CD4-positive, alpha-beta T cell treated with Interleukin-15 for 4 hours (primary cell): ENCODE measurements around the gene ZNF678.
"Not testable (repeated sequence)": the region's sequence is repeated elsewhere in the genome, so short reads cannot be mapped to it uniquely, and the experiment has no call there.

Source experiments
- DNase-seq: peaks from one replicate; pipeline ENCODE4 v3.0.0-alpha.2; 2020; ENCODE audit warnings: low spot score

The ZNF678 gene

DNA sequence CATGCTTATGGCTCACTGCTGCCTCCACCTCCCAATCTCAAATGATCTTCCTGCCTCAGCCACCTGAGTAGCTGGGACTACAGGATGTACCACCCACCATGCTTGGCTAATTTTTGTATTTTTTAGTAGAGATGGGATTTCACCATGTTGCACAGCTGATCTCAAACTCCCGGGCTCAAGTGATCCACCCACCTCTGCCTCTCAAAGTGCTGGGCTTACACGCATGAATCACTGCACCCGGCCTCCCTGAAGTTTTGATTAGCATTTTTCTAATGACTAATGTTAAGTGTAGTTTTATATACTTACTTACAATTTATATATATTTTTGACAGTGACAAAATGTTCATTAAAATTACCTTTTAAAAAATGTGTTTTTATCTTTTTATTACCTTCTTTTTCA lies 41.1 kb downstream of the ZNF678 start:
- no peak for DNase-seq

- DNase-seq, result not testable (repeated sequence)
Observed at GRCh38 chr1:227606271-227606670, 42.9 kb downstream of the ZNF678 start.

- DNase-seq, result no peak
Observed at GRCh38 chr1:227607336-227607898, 44.1 kb downstream of the ZNF678 start.

- DNase-seq, result no peak
Observed at GRCh38 chr1:227612658-227613057, 49.3 kb downstream of the ZNF678 start.

DNA sequence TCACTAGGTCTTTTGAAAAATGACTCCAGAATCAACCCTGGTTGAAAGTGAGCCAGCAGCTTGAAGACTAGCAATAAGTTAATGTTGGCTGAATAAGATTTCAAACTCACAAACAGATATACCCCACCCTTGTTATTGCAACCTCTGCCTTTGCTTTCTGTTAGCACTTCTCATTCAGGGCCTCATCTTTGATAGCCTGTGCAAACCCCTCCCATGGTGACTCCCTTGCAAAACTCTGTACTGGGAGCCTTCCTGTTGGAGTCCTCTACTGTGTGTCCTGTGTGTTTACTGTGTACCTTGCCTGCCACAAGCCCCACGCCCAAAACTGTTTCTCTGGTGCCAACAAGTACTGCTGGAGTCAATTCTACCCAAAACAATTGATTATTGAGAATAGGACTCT lies 50.2 kb downstream of the ZNF678 start:
- no peak for DNase-seq

GRCh38 chr1:227621211-227621610 lies 57.9 kb downstream of the ZNF678 start:
- no peak for DNase-seq

GRCh38 chr1:227622739-227623475 lies 59.6 kb downstream of the ZNF678 start:
- no peak for DNase-seq

DNA sequence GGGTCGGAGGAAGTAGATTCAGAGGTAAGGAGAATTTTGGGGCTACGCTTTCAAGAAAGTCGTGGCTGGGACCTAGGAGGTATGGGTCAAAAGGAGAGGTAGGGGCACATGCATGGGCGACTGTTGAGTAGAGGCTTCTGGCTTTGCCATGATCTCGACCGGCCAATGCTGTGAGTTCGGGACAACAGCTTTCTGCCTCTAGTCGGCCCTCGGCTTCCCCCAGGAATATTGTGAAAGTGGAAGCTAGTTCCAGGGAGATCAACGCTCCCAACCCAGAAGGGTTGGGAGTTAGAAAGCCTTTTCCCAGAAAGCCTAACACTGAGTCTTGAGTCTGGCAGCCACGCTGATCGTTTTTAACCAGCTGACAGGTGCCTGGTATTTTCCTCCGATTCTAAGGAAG lies 69.0 kb downstream of the ZNF678 start:
- DNase-seq, result no peak

DNA sequence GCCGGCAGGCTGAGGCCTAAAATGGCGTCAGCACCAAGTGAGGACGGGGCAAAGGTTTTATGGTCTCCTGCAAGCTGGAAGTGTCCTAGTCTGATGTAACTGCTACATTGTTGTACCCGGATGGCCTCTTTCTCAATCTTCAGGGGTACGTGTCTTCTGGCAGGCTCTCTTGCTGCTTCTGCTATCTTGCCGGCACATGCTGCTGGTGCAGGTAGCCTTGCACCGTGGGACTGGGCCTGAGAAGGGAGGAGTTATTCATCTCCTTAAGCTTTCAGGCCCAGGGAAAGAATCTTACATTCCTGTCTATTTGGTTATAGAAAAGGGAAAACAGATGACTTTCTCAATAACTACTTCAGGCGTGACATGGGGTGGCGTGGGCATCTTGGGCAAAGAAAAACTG lies 72.2 kb downstream of the ZNF678 start:
- DNase-seq, result no peak

DNA sequence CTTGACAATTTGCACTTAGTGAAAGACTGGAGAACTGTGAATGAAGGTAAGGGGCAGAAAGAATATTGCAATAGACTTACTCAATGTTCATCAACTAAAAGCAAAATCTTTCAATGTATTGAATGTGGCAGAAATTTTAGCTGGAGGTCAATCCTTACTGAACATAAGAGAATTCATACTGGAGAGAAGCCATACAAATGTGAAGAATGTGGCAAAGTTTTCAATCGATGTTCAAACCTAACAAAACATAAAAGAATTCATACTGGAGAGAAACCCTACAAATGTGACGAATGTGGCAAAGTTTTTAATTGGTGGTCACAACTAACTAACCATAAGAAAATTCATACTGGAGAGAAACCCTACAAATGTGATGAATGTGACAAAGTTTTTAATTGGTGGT lies 91.1 kb downstream of the ZNF678 start:
- DNase-seq, result no peak

DNA sequence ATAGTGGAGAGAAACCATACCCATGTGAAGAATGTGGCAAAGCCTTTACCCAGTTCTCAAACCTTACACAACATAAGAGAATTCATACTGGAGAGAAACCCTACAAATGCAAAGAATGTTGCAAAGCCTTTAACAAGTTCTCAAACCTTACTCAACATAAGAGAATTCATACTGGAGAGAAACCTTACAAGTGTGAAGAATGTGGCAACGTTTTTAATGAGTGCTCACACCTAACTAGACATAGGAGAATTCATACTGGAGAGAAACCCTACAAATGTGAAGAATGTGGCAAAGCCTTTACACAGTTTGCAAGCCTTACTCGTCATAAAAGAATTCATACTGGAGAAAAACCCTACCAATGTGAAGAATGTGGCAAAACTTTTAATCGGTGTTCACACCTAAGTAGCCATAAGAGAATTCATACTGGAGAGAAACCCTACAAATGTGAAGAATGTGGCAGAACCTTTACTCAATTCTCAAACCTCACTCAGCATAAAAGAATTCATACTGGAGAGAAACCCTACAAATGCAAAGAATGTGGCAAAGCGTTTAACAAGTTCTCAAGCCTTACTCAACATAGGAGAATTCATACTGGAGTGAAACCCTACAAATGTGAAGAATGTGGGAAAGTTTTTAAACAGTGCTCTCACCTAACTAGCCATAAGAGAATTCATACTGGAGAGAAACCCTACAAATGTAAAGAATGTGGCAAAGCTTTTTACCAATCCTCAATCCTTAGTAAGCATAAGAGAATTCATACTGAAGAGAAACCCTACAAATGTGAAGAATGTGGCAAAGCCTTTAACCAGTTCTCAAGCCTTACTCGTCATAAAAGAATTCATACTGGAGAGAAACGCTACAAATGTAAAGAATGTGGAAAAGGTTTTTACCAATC lies 91.7 kb downstream of the ZNF678 start:
- DNase-seq, result no peak

- DNase-seq, result no peak
Observed at GRCh38 chr1:227661495-227661894, 98.1 kb downstream of the ZNF678 start.

GRCh38 chr1:227662933-227663332 lies 99.6 kb downstream of the ZNF678 start:
- DNase-seq, result no peak

DNA sequence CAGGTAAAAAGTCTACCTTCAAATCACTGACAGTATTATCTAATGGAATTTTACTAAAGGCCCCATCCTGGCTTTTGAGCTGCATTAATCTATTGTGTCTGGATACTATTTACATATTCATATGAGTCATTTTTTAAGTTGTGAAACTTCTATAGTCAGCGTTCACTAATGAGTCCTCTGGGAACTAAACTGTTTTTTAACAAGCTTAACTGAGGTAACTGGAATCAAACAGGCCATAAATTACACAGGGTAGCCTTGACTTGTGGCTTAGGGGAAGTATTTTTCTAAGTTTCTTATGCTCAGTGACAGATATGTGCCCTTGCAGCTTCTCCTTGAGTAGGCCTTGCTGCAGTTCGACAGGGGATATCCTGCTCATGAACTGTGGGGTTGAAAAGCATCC lies 102.9 kb downstream of the ZNF678 start:
- no peak for DNase-seq

DNA sequence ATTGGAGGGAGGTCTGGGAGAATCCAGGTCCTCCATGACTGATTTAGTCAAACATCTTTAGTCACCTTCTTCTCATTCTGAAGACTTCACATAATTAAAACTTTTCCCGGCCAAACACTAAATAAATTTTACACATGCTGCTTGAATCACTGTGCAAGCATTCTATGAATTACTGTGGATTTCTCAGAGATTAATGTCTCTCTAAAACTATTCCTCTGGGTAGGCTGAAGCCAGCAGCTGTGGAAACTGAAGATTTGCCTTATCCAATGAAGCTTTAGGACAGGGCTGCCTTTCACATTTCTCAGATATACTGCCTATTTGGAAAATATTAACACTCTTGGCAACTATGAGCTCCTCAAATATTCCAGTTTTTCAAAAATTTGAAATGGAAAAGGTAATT lies 110.1 kb downstream of the ZNF678 start:
- no peak for DNase-seq

- DNase-seq, result no peak
Observed at GRCh38 chr1:227685807-227686206, 122.5 kb downstream of the ZNF678 start.

DNA sequence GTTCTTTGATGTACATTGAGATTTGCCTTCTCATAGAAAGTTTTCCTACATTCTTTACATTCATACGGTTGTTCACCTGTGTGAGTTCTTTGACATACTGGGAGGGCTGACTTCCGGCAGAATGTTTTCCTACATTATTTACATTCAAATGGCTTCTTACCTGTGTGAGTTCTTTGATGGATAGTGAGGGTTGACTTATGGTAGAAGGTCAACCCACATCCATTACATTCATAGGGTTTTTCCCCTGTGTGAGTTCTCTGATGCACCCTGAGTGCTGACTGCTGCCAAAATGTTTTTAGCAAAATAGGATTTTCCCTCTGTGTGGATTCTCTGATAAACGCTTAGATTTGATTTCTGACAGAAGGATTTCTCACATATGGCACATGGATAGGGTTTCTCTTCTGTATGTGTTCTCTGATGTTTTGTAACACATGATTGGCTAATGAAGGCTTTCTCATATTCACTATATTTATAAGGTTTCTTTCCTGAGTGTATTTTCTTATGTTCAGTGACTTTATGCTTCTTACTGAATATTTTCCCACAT lies 134.0 kb downstream of the ZNF678 start:
- no peak for DNase-seq

DNA sequence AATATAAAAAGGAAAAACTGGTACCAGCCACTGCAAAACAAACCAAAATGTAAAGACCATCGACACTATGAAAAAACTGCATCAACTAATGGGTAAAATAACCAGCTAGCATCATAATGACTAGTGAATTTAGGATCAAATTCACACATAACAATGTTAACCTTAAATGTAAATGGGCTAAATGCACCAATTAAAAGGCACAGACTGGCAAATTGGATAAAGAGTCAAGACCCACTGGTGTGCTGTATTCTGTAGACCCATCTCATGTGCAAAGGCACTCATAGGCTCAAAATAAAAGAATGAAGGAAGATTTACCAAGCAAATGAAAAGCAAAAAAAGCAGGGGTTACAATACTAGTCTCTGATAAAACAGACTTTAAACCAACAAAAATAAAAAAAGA lies 138.3 kb downstream of the ZNF678 start:
- not testable (repeated sequence) for DNase-seq

DNA sequence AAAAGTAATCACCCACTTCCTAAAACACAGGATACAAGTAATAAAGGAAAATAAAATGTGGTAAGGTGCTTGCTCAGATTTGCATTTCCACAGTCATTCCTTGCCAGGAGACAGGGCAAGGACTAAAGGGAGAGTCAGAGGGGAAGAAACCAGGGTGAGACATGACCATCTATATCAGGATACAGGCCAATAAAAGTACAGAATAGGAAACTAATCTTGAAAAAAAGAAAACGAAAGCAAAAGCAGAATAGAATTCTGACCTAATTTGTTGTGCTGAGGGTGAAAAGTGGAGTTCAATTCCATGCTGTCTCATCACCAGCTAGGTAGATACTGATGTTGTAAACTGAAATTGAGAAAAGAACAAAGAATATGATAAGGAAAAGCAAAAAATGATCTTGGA lies 144.5 kb downstream of the ZNF678 start:
- DNase-seq, result no peak

- DNase-seq, result no peak
Observed at GRCh38 chr1:227709451-227709850, 146.1 kb downstream of the ZNF678 start.

GRCh38 chr1:227710474-227710873 lies 147.1 kb downstream of the ZNF678 start:
- not testable (repeated sequence) for DNase-seq

DNA sequence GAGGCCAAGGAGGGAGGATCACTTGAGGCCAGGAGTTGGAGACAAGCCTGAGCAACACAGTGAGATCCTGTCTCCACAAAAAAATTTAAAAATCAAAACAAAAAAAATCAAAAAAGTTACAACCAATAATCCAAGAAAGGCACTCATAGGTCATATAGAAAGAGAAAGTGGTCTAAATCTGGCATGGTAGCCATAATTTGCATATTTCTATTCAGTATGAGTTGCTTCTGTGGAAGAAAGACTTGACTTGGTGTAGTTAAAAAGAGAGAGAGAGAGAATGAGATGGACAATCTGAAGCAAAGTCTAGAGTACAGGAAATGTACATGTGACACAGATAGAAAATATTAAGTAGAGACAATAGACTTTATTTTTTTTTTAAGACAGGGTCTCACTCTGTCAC lies 149.3 kb downstream of the ZNF678 start:
- DNase-seq, result no peak

GRCh38 chr1:227718932-227719331 lies 155.6 kb downstream of the ZNF678 start:
- DNase-seq, result no peak
